CD4-positive, alpha-beta T cell treated with Interferon gamma for 1 hour (primary cell): ENCODE results near the gene ABCC8.

ENCODE experiments used
- DNase-seq: peaks from one replicate; pipeline ENCODE4 v3.0.0-alpha.2; 2020

ABCC8 gene

DNA sequence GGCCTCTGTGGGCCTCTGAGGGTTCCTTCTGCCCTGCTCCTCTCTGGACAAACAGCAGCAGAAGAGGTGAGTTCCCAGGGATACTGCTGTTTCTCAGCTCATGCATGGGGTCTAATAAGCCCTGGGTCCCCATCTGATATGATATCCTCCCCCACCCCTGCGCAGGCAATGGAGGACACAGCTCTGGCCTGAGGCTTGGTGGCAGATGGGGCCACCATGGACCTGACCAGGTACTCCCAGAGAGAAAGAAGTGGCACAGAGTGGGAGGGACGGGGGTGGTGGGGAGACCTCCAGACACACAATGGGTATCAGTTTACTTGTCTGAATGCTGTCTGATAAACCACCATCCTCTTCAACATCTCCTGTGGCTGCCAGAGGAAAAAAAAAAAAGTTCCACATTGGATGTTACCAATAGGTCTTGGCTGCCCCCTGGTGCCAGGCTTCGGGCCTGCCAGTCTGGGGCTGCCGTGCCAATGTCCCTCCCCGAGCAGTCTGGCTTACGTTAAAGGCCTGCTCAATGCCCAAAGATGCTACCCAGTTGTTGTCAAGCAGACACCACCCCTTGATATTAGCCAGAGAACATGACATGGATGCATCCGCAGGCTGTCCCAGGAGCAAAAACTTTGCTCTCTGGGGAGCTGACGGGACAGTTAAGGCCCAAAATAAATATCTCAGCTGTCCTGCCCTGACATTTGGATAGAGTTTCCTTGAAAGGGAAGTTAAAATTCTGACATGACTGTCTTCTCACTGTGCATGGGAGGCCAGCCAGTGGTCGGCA lies 27.9 kb upstream of the ABCC8 start:
- DNase-seq = peak; percentile 62

DNA sequence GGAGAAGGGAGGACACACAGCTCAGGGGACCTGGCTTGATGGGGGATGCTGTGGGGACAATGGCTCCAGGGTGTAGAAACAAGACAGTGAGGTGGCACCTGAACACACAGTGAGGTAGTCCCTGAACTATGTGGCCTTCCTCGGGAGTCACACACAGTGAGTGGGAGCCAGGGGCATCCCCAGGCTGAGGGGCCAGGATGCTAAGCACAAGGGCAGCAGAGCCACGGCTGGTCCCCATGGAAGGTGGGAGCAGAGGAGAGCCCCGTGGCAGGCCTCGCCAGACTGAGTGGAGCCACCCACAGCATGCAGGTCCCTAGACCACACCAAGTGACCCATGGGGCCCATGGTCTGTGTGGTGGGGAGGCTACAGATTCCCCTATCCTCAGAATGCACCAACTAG lies 26.0 kb upstream of the ABCC8 start:
- DNase-seq = no peak

DNA sequence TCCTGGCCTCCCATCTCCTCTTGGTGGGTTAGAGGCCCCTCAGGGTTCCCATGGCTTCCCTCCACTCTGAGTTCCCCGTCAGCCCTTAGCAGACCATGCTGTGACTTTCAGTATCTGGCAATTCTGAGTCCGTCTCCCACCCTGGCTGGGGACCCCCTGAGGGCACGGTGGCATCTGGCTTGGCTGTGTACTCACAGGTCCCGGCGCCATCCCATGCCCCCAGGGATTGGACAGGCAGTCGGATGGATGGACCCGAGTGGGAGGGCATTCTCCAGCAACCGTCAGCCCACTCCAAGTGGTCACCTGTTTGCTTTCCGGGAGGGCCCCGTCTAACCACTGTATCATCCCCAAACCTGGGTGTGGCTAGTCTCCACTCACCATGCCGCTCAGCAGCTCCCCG lies 24.0 kb upstream of the ABCC8 start:
- no peak for DNase-seq

DNA sequence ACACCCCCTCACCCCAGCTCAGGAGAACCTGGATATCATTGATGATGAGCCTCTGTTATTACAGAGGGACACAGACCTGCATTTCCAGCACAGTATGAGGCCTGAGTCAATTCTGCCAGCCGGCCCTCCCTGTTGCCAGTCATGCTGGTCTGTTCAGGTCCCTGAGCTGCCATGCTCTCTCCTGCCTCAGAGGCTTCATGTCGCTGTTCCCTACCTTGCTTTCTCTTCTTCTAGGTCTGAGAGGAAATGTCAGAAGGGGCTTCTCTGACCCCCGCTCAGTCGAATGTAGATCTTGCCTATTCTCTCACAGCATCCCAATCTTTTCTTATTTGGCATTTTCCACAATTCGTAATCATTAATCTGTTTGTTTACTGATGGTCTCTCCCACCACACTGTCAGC lies 21.8 kb upstream of the ABCC8 start:
- no peak for DNase-seq

GRCh38 chr11:17498058-17498457 lies 21.4 kb upstream of the ABCC8 start:
- no peak for DNase-seq

GRCh38 chr11:17496406-17496805 lies 19.8 kb upstream of the ABCC8 start:
- no peak for DNase-seq

DNA sequence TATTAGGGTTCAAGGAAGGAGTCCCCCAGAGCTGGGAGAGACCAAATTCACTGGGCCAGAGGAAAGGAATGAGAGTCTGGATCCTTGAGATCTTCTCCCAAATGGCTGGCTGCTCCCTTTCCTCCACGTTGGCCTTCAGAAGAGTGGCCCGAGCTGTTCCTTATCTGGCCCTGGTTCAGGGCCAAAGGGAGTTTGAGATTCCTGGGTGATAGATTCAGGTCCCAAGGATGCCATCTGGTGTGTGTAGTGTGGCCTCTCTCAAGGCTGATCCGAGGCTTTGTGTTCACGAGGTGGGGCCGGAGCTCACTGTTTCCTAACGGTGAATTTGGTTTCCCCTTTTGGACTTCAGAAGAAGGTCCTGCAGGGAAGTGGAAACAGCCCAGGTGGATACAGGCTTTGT lies 17.4 kb upstream of the ABCC8 start:
- DNase-seq = no peak

- no peak for DNase-seq
These were observed 14.3 kb upstream of the ABCC8 start for GRCh38 chr11:17490938-17491337.

DNA sequence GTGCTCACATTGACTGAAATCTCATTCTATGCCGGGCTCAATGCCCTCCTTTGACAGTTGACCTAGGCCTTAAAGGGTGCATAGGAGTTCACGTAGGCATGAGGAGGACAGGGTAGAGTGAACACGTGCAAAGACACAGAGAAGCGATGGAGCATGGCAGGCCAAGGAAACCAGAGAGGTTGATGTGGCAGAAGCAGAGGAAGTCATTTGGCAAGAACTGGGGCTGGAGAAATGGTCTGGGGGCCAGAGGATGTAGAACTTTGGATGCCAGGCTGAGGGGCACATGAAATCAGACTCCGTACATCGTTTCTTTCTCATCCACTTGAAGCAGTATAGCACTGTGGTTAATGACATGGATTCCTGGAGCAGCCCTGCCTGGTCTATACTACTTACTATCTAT lies 13.6 kb upstream of the ABCC8 start:
- DNase-seq = no peak

- no peak for DNase-seq
These were observed 13.1 kb upstream of the ABCC8 start for GRCh38 chr11:17489751-17490150.

- no peak for DNase-seq
These were observed 11.9 kb upstream of the ABCC8 start for GRCh38 chr11:17488563-17488962.

DNA sequence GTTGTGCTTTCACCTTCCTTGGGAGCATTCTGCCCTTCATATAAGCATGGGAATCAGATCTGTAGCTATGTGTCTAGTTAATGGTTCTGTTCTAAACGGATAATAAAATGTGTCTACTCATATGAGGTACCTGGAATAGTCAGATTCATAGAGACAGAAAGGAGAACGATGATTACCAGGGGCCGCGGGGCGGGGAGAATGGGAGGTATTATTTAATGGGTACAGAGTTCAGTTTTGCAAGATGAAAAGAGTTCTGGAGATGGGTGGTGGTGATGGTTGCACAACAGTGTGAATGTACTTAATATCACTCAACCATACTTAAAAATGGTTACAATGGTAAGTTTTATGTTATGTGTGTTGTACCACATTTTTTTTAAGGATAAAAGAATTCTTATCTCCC lies 10.0 kb upstream of the ABCC8 start:
- DNase-seq = no peak

- no peak for DNase-seq
These were observed 6.9 kb upstream of the ABCC8 start for GRCh38 chr11:17483505-17483904.

- DNase-seq = no peak
These were observed 5.3 kb upstream of the ABCC8 start for GRCh38 chr11:17481905-17482304.

GRCh38 chr11:17479284-17480214 lies 2.9 kb upstream of the ABCC8 start:
- no peak for DNase-seq

GRCh38 chr11:17478070-17478469 lies 1.4 kb upstream of the ABCC8 start:
- DNase-seq = no peak

DNA sequence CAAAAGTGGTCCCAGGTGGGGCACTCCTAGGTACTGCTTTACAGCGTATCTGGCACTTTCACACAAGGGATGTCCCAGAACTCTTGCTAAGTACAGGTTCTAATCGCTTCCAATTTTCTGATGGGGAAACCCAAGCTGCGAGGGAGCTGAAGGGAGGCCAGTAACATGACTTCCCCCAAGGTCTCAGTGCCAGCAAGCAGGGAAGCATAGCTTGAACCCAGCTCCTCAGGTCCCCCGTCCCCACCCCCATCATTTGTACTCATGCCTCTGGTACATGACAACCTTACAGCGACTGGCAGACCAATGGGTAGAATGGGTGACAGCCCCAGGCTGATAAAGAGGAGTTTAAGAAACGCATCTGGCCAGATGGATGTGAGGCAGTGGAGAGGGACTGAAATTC lies 716 bp upstream of the ABCC8 start:
- DNase-seq = no peak

DNA sequence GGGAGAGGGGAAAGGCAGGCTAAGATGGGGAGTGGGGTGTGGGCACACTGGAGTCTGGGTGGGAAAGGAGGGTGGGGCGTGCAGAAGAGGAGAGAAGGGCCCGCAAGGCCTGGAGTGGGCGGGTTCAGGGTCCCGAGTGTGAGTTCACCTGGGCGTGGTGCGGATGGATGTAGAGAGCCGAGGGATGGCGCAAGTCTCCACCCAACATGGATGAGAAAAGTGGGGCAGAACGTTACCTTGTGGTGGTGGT lies 364 bp upstream of the ABCC8 start:
- no peak for DNase-seq

GRCh38 chr11:17475666-17476316 lies 854 bp downstream of the ABCC8 start:
- DNase-seq = no peak

GRCh38 chr11:17473071-17473744 lies 3.4 kb downstream of the ABCC8 start:
- DNase-seq = no peak

- no peak for DNase-seq
These were observed 4.2 kb downstream of the ABCC8 start for GRCh38 chr11:17472467-17472866.

- no peak for DNase-seq
These were observed 5.1 kb downstream of the ABCC8 start for GRCh38 chr11:17471501-17471900.

GRCh38 chr11:17469998-17470397 lies 6.6 kb downstream of the ABCC8 start:
- no peak for DNase-seq
